Choroid plexus epithelial cell (primary cell): ENCODE results near the gene TGIF1.
A peak's percentile ranks its signal among the peaks of the same experiment; 100 is the strongest.

Experiments used
- DNase-seq: peaks from one replicate; pipeline ENCODE4 v3.0.0-alpha.2; 2010; ENCODE audit warnings: low read depth
- H3K4me3 ChIP-seq: 2 replicates; pipeline ENCODE4 v1.5.1; 2011; ENCODE audit warnings: low read depth, mild to moderate bottlenecking, control low read depth, low read length, moderate library complexity
- CTCF ChIP-seq: conservative IDR thresholded peaks from 2 replicates; pipeline ENCODE4 v1.5.1; 2011; ENCODE audit warnings: low read depth, mild to moderate bottlenecking, control low read depth, inconsistent platforms, low read length, moderate library complexity

Gene TGIF1

GRCh38 chr18:3472681-3473544, 22.9 kb downstream of the TGIF1 start:
- no peak for TF ChIP-seq CTCF
- no peak for DNase-seq
- no peak overlapping the region for H3K4me3 ChIP-seq

GRCh38 chr18:3478262-3478978, 28.4 kb downstream of the TGIF1 start:
- no peak for TF ChIP-seq CTCF
- H3K4me3 ChIP-seq: no peak overlapping the region
- peak; percentile 32 for DNase-seq

- no peak overlapping the region for H3K4me3 ChIP-seq
- TF ChIP-seq CTCF: no peak
- no peak for DNase-seq
Measured at GRCh38 chr18:3479978-3480509, 30.1 kb downstream of the TGIF1 start.

GRCh38 chr18:3480827-3481573, 31.0 kb downstream of the TGIF1 start:
- no peak for TF ChIP-seq CTCF
- DNase-seq: no peak
- H3K4me3 ChIP-seq: no peak overlapping the region

GRCh38 chr18:3481696-3482210, 31.8 kb downstream of the TGIF1 start:
- H3K4me3 ChIP-seq: no peak overlapping the region
- peak; percentile 75 for TF ChIP-seq CTCF
- DNase-seq: peak; percentile 66

- TF ChIP-seq CTCF: no peak
- no peak for DNase-seq
- no peak overlapping the region for H3K4me3 ChIP-seq
Measured at GRCh38 chr18:3482258-3482657, 32.3 kb downstream of the TGIF1 start.
